DMS114 treated with DMSO at 0.1 percent for 48 hours (cell line): ENCODE measurements around the gene BCL7A.
"Not testable (repeated sequence)": the region's sequence is repeated elsewhere in the genome, so short reads cannot be mapped to it uniquely, and the experiment has no call there.

Experiments
- DNase-seq: peaks from one replicate; lab custom pipeline; 2025; ENCODE audit not compliant: unreplicated experiment; lab: John Stamatoyannopoulos, UW

Gene BCL7A

DNA sequence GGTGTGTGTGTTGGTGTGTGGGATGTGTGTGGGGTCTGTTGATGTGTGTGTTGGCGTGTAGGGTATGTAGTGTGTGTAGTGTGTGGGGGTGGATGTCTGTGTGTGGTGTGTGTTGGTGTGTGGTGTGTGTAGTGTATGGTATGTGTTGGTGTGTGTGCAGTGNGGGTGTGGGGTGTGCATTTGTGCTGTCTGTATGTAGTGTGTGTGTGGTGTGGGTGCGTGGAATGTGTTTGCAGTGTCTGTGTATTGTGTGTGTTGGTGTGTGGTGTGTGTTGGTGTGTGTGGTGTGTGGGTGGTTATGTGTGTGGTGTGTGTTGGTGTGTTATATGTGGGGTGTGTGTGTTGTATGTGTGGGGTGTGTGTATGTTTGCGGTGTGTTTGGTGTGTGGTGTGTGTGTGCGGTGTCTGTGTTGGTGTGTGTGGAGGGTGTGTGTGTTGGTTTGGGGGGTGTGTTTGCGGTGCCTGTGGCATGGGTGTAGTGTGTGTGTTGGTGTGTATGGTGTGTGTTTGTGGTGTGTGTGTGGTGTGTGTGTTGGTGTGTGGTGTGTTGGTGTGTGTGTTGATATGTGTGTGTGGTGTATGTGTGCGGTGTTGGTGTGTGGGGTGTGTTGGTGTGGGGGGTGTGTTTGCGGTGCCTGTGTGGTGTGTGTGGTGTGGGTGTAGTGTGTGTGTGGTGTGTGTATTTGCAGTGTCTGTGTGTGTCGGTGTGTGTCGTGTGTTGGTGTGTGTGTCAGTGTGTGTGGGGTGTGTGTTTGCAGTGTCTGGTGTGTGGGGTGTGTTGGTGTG lies 71.6 kb downstream of the BCL7A start:
- no peak for DNase-seq

DNA sequence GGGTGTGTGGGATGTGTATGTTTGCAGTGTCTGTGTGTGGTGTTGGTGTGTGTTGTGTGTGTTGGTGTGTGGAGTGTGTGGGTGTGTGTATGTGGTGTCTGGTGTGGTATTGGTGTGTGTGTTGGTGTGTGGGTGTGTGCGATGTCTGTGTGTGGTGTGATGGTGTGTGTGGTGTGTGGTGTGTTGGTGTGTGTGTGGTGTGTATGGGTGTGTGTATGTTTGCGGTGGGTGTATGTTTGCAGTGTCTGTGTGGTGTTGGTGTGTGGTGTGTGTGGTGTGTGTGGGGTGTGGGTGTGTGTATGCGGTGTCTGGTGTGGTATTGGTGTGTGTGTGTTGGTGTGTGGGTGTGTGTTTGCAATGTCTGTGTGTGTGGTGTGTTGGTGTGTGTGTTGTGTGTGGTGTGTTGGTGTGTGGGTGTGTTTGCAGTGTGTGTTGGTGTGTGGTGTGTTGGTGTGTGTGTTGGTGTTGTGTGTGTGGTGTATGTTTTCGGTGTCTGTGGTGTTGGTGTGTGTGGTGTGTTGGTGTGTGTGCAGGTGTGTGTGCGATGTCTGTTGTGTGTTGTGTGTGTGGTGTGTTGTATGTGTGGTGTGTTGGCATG lies 72.6 kb downstream of the BCL7A start:
- DNase-seq: no peak

DNA sequence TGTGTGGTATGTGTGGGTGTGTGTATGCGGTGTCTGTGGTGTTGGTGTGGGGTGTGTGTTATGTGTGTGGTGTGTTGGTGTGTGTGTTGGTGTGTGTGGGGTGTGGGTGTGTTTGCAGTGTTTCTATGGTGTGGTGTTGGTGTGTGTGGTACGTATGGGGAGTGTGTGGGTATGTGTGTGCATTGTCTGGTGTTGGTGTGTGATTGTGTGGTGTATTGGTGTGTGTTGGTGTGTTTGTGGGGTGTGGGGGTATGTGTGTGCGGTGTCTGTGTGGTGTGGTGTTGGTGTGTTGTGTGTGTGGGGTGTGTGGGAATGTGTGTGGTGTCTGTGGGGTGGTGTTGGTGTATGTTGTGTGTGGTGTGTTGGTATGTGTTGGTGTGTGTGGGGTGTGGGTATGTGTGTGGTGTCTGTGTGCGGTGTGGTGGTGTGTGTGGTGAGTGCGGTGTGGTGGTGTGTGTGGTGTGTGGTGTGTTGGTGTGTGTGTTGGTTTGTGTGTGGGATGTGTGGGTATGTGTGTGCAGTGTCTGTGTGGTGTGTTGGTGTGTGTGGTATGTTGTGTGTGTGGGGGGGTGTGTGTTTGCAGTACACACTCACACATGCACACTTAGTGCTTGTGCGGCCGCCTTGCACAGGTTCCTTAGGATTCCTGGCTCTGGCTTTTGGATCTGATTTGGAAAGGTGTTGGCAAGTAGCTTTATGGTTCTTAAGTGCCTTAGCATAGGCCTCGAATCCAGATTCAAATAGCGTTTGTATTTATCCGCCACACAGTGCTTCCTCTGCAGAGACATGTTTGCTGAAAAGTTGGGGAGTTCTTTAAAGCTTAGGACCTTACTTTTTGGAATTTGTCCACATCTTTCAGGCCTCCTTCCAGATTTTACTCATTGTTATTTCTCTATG lies 73.3 kb downstream of the BCL7A start:
- DNase-seq: peak; percentile 31

- DNase-seq: no peak
Observed at GRCh38 chr12:122096014-122096413, 74.3 kb downstream of the BCL7A start.

GRCh38 chr12:122096591-122097149 lies 75.0 kb downstream of the BCL7A start:
- no peak for DNase-seq

DNA sequence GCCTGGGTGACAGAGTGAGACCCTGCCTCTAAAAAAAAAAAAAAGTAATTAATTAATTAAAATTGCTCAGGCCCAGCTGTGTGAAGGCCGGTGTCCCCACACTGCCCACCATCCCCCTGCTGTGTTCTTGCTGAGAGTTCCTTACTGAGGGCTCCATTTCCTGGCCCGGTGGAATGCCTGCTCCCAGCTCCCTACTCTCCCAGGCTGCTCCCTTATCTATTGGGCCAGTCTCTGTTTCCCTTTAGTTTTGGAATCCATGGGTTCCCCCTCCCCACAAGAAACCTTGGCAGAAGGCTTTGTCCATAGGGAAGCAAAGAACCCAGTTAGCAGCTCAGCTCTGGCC lies 75.9 kb downstream of the BCL7A start:
- DNase-seq: no peak

GRCh38 chr12:122097927-122098756 lies 76.5 kb downstream of the BCL7A start:
- DNase-seq: no peak

DNA sequence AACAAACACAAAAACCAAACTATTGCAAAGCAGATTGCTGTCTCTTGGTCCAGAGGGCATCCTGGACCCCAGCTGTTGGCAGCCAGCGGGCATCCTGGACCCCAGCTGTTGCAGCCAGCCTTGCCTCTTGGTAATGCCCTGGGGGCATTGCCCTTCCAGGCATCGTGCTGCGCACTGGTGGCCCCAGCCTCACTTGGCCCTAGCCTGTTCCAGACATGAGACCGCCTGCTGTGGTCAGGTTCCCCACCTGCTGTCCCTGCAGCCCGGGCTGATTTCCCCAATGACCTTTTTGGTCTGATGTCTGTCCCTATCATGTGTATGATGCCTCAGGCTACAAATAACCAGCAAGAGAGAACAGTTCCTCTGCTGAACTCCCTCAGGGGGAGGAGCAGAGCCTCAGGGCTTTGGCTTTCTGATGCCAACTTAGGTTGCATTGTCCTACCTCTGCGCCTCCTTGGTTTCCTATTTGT lies 77.6 kb downstream of the BCL7A start:
- DNase-seq: no peak

- DNase-seq: no peak
Observed at GRCh38 chr12:122099856-122100255, 78.2 kb downstream of the BCL7A start.

- DNase-seq: no peak
Observed at GRCh38 chr12:122100568-122100967, 78.9 kb downstream of the BCL7A start.

DNA sequence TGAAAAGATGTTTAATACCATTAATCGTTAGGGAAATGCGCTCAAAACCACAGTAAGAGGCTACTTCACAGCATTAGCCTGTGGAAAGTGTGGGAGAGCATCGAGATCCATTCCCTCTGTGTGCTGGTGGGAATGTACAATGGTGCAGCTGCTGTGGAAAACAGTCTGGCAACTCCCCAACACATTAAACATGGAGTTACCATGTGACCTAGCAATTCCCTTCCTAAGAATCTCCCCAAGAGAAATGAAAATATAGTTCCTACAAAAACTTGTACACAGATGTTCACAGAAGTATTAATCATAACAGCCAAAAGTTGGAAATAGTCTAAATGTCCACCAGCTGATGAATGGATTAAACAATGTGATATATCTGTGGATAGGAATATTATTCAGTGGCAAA lies 80.6 kb downstream of the BCL7A start:
- no peak for DNase-seq

- no peak for DNase-seq
Observed at GRCh38 chr12:122104844-122105243, 83.2 kb downstream of the BCL7A start.

DNA sequence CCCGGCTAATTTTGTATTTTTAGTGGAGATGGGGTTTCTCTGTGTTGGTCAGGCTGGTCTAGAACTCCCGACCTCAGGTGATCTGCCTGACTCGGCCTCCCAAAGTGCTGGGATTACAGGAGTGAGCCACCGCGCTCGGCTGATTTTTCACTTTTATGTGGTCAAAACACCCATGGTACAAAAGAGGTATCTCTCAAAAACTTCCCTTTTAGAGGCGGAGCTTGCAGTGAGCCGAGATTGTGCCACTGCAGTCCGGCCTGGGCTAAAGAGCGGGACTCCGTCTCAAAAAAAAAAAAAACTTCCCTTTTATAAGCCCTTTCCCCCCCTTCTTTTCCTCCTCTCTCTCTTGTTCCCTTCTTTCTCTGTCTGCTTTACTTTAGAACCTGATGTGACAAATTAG lies 83.8 kb downstream of the BCL7A start:
- not testable (repeated sequence) for DNase-seq

GRCh38 chr12:122106843-122107242 lies 85.2 kb downstream of the BCL7A start:
- DNase-seq: no peak

DNA sequence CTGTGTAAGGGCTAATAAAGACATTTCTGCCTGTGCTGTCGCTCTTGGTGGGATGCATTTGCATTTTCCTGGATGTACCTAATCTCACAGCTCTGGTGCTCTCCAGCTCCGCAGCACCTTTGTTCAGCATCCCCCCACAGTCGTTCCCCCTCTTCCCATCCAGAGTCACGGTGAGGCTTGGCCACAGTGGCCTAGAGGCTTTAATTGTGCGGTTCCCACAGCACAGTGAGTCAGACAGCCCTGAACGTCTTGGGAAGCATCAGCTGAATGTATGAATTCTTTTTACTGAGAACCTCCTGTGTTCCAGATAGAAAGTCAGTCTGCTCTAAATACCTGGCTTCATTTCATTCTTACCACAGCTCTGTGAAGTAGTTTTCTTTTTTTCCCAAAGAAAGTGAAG lies 85.6 kb downstream of the BCL7A start:
- no peak for DNase-seq

- no peak for DNase-seq
Observed at GRCh38 chr12:122111089-122111641, 89.5 kb downstream of the BCL7A start.
